GM20431 (cell line): ENCODE results near the gene SNAP25.

Experiments used
- in situ Hi-C: fragments of 300-500 bp; cut with MseI, MboI; formaldehyde crosslinking; loops from one replicate; pipeline ENCODE4 v1.15.0; 2020; ENCODE audit warnings: low sequenced_read_pairs; ENCODE audit not compliant: unreplicated experiment

The SNAP25 gene

GRCh38 chr20:10213526-10213925 lies 5.1 kb upstream of the SNAP25 start:
- in situ Hi-C loops = no loop called here

- in situ Hi-C loops = no loop called here
Measured at GRCh38 chr20:10216146-10216791, 2.4 kb upstream of the SNAP25 start.

- in situ Hi-C loops = no loop called here
Measured at GRCh38 chr20:10217721-10218410, 764 bp upstream of the SNAP25 start.

- in situ Hi-C loops = no loop called here
Measured at GRCh38 chr20:10219452-10219791, 792 bp downstream of the SNAP25 start.

GRCh38 chr20:10219993-10220750 lies 1.5 kb downstream of the SNAP25 start:
- in situ Hi-C loops = no loop called here

GRCh38 chr20:10221021-10221420 lies 2.4 kb downstream of the SNAP25 start:
- in situ Hi-C loops = no loop called here

- in situ Hi-C loops = no loop called here
Measured at GRCh38 chr20:10225439-10226060, 6.9 kb downstream of the SNAP25 start.

GRCh38 chr20:10228330-10228729 lies 9.7 kb downstream of the SNAP25 start:
- in situ Hi-C loops = no loop called here

GRCh38 chr20:10231290-10231689 lies 12.7 kb downstream of the SNAP25 start:
- in situ Hi-C loops = no loop called here

- in situ Hi-C loops = no loop called here
Measured at GRCh38 chr20:10236540-10237533, 18.2 kb downstream of the SNAP25 start.

- in situ Hi-C loops = no loop called here
Measured at GRCh38 chr20:10239954-10240353, 21.3 kb downstream of the SNAP25 start.

GRCh38 chr20:10240655-10241054 lies 22.0 kb downstream of the SNAP25 start:
- in situ Hi-C loops = no loop called here

GRCh38 chr20:10242166-10242565 lies 23.5 kb downstream of the SNAP25 start:
- in situ Hi-C loops = no loop called here

- in situ Hi-C loops = no loop called here
Measured at GRCh38 chr20:10247440-10247839, 28.8 kb downstream of the SNAP25 start.

- in situ Hi-C loops = no loop called here
Measured at GRCh38 chr20:10249048-10249770, 30.6 kb downstream of the SNAP25 start.

- in situ Hi-C loops = no loop called here
Measured at GRCh38 chr20:10249822-10250221, 31.2 kb downstream of the SNAP25 start.

GRCh38 chr20:10250902-10251301 lies 32.3 kb downstream of the SNAP25 start:
- in situ Hi-C loops = no loop called here

GRCh38 chr20:10253780-10254179 lies 35.1 kb downstream of the SNAP25 start:
- in situ Hi-C loops = no loop called here

GRCh38 chr20:10255846-10256245 lies 37.2 kb downstream of the SNAP25 start:
- in situ Hi-C loops = no loop called here
